Activated CD8-positive, alpha-beta memory T cell treated with anti-CD3 and anti-CD28 coated beads for 36 hours (primary cell): ENCODE results near the gene RHOG. TPM values are rescaled to one million over a fixed set of nuclear protein-coding genes. Genes with fewer than 3 reads are reported as not detected.

ENCODE experiments used
- CTCF ChIA-PET: fragments of 350-600 bp; sonication (Branson Sonifier 250); formaldehyde crosslinking; loops from one replicate; lab custom pipeline; 2021; ENCODE audit warnings: antibody characterized with exemption; lab: Charles Lee
- POLR2A ChIA-PET: fragments of 350-600 bp; sonication (Branson Sonifier 250); formaldehyde crosslinking; loops from one replicate; lab custom pipeline; 2021; ENCODE audit warnings: antibody characterized with exemption; lab: Charles Lee
- total RNA-seq, 2 experiments: library from RNA; stranded (reverse); gene quantifications; one replicate each; pipeline ENCODE4 v1.2.3, GENCODE V29; 2021

The RHOG gene
- total RNA-seq: 100 to 1,000 TPM; 188 to 190 TPM

DNA sequence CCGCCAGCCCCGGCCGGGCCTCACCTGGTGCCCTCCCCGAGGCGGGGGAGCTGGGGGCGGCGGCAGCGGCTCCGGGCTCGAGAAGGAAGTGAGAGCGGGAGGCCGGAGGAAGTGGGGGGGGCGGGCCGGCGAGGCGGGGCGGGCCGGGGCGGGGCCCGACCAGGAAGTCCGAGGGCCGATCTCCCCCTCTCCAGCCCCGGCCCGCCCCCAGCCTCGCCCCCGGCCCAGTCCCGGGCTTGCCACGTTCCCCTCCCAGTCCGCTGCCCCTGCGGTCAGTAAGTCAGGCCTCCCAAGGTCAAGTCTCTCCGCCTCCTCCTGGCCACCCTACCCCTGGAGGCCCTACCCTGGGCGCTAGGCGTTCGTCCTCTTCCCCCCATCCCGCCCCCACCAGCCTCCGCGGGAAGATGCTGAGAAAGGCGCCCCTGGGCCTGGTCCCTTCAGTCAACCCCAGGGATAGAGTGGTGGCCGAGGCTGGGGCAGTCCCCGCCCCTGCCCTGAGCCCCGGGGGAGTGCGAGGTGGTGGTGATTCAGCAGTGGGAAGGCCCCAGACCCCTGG, at the start of gene RHOG:
TSS of gene RHOG (minus strand) at position 90 of the 556 bp plus-strand sequence. CDS start 12,821 bp downstream, outside the sequence.
- CTCF ChIA-PET: interaction anchor here (0.5 to 7.2 kb wide), 17 partner anchors 9 to 346 kb away, joined by 3 to 74 read pairs (median 4); partner anchors contain the start of gene STIM1
- POLR2A ChIA-PET: interaction anchor here (0.6 to 2.7 kb wide), 15 partner anchors 9 to 254 kb away, joined by 3 to 63 read pairs (median 5); partner anchors contain the start of genes NUP98, RRM1 and STIM1

DNA sequence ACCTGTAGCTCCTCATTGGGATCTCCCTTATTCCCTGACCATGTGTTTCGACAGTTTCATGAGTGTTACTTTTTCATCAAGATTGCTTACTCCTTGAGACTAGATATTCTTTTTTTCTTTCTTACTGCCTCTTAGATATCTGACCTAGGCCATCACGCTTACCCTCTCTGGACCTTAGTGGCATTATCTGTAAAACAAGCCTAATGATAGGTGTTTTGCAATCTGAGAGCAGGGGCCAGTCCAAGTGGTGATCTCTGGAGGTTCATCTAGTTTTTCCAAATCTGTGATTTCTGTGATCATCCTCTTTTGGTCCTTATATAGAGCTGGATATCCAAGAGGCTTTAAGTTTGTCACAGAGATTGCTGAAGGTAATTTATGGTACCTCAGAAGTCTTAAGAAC, 49.3 kb upstream of the RHOG start:
- POLR2A ChIA-PET: no interaction called here
- CTCF ChIA-PET: interaction anchor here (1.4 kb wide), 1 partner anchor 35 kb away, joined by 3 read pairs; no protein-coding TSS in a partner anchor

DNA sequence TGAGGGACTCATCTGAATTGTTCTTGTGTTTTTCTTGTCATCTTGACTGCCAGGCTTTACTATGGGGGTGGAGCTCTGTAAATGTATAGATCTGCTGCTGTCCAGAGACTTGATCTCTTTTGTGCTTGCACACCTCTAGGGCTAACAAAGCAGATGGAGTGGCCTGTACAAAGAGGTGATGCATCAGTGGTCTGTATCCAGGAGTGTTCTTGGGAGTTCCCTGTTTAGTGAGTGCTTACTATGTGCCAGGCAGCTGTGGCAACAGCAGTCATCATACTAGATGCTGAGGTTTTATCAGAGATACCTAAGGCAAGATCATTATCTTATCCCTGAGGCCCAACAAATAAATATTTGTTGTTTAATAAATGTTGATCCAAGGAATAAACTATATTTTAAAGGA, 48.1 kb upstream of the RHOG start:
- ChIA-PET CTCF (interaction anchor here (2.5 kb wide), 1 partner anchor 184 kb away, joined by 5 read pairs; no protein-coding TSS in a partner anchor), POLR2A (no interaction called here)

DNA sequence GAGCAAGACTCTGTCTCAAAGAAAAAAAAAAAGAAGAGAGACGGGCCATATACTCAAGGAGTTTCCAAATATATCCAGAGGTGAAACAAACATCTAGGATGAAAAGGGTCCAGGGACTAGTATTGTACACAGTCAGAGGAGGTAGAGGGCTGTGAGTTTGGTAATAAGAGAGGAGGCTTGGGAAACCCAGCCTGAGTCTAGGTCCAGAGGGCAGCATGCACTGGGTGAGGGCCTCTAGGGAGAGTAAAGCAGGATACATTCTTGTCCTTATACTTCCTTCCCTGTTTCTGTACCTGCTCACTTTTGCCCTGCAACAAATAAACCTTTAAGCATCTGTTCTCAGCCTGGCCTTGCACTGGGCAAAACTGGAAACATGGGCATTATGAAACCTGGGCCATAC, 46.2 kb upstream of the RHOG start:
- CTCF ChIA-PET: interaction anchor here (2.5 kb wide), 1 partner anchor 186 kb away, joined by 5 read pairs; no protein-coding TSS in a partner anchor
- POLR2A ChIA-PET: no interaction called here

DNA sequence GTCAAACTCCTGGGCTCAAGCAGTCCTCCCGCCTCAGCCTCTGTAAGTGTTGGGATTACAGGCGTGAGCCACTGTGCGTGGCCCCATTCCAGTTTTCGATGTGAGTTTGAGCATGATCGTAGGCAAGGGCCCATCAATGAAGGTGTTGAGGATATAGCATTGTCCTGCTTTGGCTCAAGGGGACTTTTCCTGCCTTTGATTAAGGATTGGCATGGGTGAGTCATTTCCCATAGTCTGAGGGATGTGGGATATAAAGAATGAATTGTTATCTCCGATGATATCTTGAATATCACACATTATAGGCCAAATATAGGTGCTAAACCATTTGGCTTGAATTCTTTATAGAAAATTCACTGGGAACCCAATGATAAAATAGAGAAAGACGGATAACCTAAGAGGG, 45.1 kb upstream of the RHOG start:
- CTCF ChIA-PET: interaction anchor here (0.7 kb wide), 2 partner anchors 10 to 99 kb away, joined by 3 to 4 read pairs; no protein-coding TSS in a partner anchor

DNA sequence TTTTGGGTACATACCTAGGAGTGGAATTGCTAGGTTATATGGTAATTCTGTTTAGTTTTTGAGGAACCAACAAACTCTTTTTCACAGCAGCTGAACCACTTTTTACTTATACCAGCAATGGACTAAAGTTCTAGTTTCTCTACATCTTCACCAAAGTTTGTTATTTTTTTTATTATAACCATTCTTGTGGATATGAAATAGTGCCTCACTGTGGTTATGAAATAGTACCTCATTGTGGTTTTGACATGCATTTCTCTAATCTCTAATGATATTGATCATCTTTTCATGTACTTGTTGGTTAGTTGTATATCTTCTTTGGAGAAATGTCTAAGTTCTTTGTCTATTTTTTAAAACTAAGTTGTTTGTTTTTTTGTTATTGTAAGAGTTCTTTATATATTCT, 41.9 kb upstream of the RHOG start:
- POLR2A ChIA-PET: no interaction called here
- CTCF ChIA-PET: no interaction called here

More for the DNA sequence above, 45.1 kb upstream of the RHOG start:
- POLR2A ChIA-PET: no interaction called here

DNA sequence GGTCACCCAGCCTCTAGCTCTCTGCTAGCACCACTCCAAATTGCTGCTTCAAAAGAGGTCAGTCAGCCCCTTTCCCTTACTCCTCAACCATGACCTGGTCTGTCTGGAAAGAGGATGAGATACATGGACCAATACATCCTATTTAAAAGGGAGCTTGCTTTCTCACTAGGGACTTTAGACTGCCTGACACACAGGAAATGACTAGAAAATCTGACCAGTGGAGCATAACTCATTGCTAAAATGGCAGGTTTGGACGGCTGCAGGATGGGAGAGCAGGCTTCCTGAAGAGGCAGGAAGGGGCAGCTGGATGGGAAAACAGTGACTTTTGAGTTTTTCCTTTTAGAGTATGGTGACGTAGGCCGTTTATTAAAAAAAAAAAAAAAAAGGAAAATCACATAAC, 40.0 kb upstream of the RHOG start:
- CTCF ChIA-PET: interaction anchor here (1.0 to 2.2 kb wide), 4 partner anchors 22 to 187 kb away, joined by 3 to 11 read pairs (median 5); partner anchors contain the start of gene STIM1
- POLR2A ChIA-PET: no interaction called here

DNA sequence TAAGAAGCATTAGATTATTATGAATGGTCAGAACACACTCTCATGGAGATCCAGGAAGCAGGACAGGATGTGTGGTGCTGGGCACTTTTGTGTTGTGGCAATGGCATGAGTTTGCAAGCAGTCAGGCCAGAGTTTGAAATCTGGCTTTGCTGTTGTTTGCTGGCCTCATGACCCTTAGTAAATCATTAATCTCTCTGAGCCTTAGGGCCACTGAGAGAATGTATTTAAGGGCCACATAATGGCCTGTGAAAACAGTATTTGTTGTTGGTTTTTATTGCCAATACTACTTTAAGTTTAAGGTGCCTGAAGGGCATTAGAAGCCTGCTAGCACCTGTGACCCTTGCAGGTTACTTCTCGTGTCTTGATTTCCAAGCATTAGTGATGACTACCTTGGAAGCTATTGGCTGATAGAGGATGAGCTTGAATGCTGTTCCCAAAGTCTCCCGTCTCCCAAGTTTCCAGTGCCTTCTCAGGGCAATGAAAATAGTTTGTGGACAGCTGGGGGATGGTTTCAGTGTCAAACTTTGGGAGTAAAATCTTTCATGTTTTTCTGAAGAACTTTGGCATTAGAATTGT, 39.3 kb upstream of the RHOG start:
- ChIA-PET POLR2A (no interaction called here), CTCF (interaction anchor here (1.0 to 5.0 kb wide), 5 partner anchors 22 to 187 kb away, joined by 3 to 22 read pairs (median 7); partner anchors contain the start of gene STIM1)

DNA sequence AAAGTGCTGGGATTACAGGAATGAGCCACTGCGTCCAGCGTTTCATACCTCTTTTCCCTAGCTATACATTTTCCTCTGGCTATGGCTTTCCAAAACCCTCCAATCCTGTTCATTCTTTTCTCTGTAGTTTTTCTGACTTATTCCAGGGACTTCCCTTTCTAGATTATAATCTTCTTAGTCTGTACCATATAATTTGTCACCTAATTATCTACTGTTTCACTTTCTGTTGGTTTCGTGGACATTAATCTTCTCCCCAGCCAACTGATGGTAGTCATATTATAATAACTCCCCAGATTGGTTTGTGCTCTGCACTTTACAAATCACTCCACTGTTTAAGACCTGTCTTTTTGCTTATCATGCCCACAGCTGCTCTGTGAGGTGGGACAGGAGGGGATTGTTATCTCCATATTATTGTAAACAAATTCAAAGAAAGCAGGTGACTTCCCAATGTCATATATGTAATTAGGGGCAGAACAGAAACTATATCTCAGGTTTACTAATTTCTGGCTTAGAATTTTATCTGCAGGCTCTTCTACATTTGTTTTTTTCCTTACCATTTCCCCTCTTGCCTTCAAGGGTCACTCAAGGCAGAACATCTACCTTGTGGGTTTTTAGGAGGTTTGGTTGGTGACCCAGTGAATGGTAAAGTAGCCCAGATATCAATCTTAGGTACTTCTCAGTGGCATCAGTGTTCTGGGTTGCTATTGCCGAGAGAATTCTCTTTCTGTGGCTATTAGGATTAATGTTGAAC, 38.6 kb upstream of the RHOG start:
- POLR2A ChIA-PET: no interaction called here
- CTCF ChIA-PET: interaction anchor here (0.6 to 5.0 kb wide), 3 partner anchors 24 to 186 kb away, joined by 3 to 22 read pairs (median 3); partner anchors contain the start of gene STIM1

DNA sequence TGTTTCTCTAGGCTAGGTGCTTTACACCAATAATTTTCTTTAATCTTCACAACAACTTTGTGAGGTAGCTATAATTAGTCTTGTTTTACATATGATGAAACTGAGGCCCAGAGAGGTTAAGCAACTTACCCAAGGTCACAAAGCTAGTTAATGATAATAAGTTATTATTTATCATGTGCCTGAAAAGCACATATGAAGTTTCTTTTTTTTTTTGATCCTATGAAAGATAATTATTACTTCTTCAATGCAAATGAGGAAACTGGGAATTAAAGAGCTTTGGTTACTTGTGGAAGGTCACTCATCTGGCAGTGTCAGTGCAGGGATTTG, 37.5 kb upstream of the RHOG start:
- CTCF ChIA-PET: interaction anchor here (0.6 to 5.0 kb wide), 2 partner anchors 23 to 74 kb away, joined by 3 to 22 read pairs; partner anchors contain the start of gene STIM1
- POLR2A ChIA-PET: interaction anchor here (0.5 to 2.0 kb wide), 3 partner anchors 23 to 37 kb away, joined by 3 to 6 read pairs (median 5); partner anchors contain the start of gene STIM1

DNA sequence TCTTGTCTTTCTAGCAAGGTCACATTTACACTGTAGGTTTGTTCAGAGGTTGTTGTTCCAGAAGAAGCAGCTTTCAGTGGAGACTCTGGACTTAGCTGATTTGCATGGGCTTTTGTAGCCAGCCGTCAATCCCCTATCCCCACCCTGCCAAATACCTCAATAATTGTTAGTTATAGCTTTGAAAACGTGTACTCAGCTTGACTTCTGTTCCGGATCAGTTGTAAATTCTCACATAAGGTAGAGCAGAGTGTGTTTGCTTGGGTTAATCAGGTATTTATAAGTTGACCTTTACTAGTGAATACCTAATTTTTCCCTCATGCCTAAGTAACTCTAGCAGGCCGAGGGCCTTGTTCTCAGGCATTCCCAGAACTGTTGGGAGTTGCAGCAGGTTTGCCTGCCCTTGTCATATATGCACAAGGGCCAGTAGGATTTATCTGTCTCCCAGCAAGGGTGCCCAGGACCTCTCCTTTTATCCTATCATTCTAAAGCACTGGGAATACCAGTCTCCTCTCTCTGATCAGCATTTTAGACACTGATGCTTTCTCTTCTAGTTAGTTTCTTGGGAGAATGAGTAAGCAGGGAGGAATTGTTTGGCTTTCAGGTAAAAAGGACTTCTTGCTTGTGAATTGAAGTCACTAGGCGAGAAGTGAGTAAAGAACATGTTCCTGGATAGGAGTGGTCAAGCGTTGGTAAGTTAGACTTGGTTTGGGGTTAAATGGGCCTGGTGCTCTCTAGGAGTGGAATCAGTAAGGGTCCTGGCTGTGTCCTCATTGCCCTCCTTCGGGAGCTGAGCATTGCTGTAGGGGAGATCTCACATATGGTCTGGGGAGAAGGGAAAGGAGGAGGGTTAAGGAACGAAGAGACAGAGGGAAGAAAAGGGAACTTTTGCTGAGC, 36.9 kb upstream of the RHOG start:
- ChIA-PET POLR2A (interaction anchor here (1.2 to 2.0 kb wide), 2 partner anchors 23 to 36 kb away, joined by 3 to 5 read pairs; partner anchors contain the start of gene STIM1), CTCF (interaction anchor here (0.6 to 5.0 kb wide), 2 partner anchors 22 to 74 kb away, joined by 3 to 22 read pairs; partner anchors contain the start of gene STIM1)

DNA sequence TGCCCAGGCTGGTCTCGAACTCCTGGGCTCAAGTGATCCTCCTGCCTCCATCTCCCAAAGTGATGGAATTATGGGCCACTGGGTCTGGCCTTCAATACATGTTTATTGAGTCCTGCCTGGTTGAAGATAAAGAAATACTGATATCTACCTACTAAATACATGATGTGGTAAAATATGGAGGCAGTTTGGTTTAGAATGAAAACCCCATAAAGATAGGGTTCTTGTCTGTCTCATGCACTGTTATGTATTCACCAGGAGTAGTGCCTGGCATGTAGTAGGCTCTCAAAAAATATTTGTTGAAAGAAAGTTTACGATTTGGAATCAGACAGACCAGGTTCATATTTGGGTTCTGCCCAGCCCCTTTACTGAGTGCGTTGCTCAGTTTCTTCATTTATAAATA, 35.9 kb upstream of the RHOG start:
- CTCF ChIA-PET: interaction anchor here (5.0 kb wide), 1 partner anchor 21 kb away, joined by 22 read pairs; the partner anchor contains the start of gene STIM1
- POLR2A ChIA-PET: no interaction called here

DNA sequence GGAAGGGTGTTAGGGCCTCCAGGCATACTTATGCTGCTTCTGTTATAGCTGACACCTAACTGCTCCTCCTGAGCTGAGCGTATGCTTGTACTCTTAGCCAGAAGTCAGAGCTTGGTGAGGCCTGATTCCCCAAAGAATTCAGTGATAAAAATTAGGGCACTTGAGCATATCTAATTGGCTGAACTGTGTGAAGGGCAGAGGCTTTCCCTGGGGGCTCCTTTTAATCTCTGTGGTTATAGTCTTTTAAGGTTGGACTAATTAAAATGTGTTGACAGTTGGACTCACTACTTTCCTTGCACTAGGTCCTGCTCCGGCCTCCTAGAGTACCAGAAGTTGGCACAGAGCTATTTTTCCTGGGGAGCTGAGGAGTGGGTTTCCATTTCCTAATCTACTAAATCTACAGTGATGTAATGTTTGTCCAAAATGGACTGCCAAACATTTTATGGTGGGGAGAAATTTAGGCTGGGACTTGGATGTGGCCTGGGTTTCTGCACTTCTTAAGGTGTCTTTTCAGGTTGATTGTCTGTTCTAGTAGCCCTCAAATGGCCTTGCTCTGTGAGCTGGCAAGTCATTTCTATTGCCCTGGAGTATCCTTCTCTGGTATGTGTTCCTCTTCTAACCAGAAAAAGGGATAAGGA, 33.1 kb upstream of the RHOG start:
- CTCF ChIA-PET: interaction anchor here (0.7 to 2.2 kb wide), 4 partner anchors 19 to 199 kb away, joined by 3 to 8 read pairs (median 6); partner anchors contain the start of genes RHOG and STIM1

DNA sequence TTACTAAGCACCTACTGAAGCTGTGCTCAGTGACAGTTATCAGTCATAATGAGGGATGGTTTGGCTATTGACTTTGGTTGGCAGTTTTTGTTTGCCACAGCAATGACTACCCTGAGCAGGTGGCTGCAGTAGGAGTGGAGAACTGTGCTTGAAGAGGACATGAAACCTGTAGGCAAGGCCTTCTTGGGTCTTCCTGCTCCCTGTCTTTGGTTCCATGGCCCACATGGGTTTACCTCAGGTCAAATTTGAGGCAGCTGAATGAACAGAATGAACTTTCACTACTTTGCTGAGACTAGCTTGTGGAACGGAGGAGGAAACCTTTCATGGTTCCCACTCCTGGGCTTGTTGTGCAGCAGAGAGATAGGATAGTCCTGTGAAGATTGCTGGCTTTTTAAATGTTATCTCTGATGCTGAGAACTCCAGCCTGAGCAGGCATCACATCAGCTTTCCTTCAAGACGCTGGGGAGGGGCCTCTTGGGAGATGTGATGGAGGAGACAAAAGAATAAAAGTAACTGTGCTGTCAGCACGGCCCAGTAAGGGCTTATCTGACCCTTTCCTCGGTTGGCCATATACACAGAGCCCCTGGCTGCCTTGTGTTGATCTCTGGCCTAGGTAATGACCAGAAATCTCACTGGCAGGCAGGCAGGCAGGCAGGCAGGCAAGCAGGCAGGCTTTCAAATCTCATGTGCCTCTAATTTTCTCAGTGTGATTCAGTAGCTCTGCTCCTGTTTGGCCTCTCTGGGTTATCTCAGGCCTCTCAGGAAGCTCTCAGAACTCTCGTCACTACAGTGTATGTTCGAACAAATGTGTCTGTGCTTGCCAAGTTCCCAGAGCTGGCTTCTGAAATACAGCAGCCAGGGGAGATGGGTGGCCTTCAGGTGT, 26.7 kb upstream of the RHOG start:
- POLR2A ChIA-PET: interaction anchor here (1.4 kb wide), 1 partner anchor 12 kb away, joined by 5 read pairs; the partner anchor contains the start of gene STIM1
- CTCF ChIA-PET: interaction anchor here (1.0 to 1.6 kb wide), 5 partner anchors 12 to 205 kb away, joined by 3 to 7 read pairs (median 4); partner anchors contain the start of genes PGAP2 and STIM1

More for the DNA sequence above, 33.1 kb upstream of the RHOG start:
- POLR2A ChIA-PET: interaction anchor here (1.5 kb wide), 1 partner anchor 16 kb away, joined by 3 read pairs; no protein-coding TSS in a partner anchor

DNA sequence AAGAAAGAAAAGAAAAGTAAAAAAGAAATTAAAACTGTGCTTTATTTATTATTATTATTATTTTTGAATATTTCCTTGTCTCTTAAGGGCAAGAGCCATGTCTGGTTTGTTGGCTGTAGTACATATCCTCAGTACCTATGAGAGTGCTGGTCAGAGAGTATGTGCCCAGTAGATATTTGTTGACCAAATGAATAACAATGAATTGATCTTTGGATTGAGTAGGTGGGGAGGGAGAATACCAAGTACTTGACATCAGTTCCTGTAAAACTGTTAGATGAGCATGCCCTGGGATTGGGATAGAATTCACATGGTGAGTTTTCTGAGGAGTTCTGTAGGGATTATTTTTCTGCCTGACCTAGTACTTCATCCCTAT, 26.1 kb upstream of the RHOG start:
- POLR2A ChIA-PET: interaction anchor here (1.4 kb wide), 1 partner anchor 11 kb away, joined by 5 read pairs; the partner anchor contains the start of gene STIM1
- CTCF ChIA-PET: interaction anchor here (1.0 to 1.4 kb wide), 3 partner anchors 12 to 205 kb away, joined by 3 to 4 read pairs (median 3); partner anchors contain the start of gene STIM1

DNA sequence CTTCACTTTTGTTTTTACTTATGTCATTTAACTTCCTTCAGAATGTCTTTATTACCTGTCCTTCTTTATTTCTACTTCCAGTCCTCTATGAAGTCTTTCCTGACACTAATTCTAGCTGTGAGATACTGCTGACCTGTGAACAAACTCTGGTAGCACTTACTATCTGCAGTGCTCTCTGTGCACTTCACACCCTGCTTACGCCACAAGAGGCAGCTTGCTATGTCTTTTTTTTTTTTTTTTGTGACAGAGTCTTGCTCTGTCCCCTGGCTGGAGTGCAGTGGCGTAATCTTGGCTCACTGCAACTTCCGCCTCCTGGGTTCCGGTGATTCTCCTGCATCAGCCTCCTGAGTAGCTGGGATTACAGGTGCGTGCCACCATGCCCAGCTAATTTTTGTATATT, 25.4 kb upstream of the RHOG start:
- ChIA-PET CTCF (interaction anchor here (1.1 to 2.5 kb wide), 3 partner anchors 11 to 118 kb away, joined by 3 to 12 read pairs (median 4); partner anchors contain the start of gene STIM1), POLR2A (interaction anchor here (0.9 kb wide), 1 partner anchor 11 kb away, joined by 3 read pairs; the partner anchor contains the start of gene STIM1)
